Activated CD4-positive, alpha-beta memory T cell treated with anti-CD3 and anti-CD28 coated beads, Interleukin-2, amount 10 ng/mL, durations not matched to agents 7 days and 5 days (primary cell): ENCODE measurements around the gene TM6SF1. TPM values are rescaled to one million over a fixed set of nuclear protein-coding genes. Genes with fewer than 3 reads are reported as not detected.
"Not testable (repeated sequence)": the region's sequence is repeated elsewhere in the genome, so short reads cannot be mapped to it uniquely, and the experiment has no call there.

ENCODE experiments used
- CTCF ChIA-PET: fragments of 350-600 bp; sonication (Branson Sonifier 250); formaldehyde crosslinking; loops from one replicate; lab custom pipeline; 2021; ENCODE audit warnings: antibody characterized with exemption, inconsistent platforms; lab: Charles Lee
- POLR2A ChIA-PET: fragments of 350-600 bp; sonication (Branson Sonifier 250); formaldehyde crosslinking; loops from one replicate; lab custom pipeline; 2021; ENCODE audit warnings: antibody characterized with exemption; lab: Charles Lee
- DNase-seq: peaks from one replicate; pipeline ENCODE4 v3.0.0-alpha.2; 2020
- H3K27ac Mint-ChIP-seq: one replicate; pipeline ENCODE4 v1.8.0; 2021; ENCODE audit warnings: mild to moderate bottlenecking, mixed read lengths
- H3K27me3 Mint-ChIP-seq: one replicate; pipeline ENCODE4 v1.8.0; 2021; ENCODE audit warnings: mixed read lengths
- H3K36me3 Mint-ChIP-seq: one replicate; pipeline ENCODE4 v1.8.0; 2021; ENCODE audit warnings: low read depth, mixed read lengths
- H3K4me1 Mint-ChIP-seq: one replicate; pipeline ENCODE4 v1.8.0; 2021; ENCODE audit warnings: mixed read lengths
- H3K4me3 Mint-ChIP-seq: one replicate; pipeline ENCODE4 v1.8.0; 2021; ENCODE audit warnings: mild to moderate bottlenecking, mixed read lengths
- H3K9me3 Mint-ChIP-seq: one replicate; pipeline ENCODE4 v1.8.0; 2021; ENCODE audit warnings: mixed read lengths
- total RNA-seq, 2 experiments: library from RNA; stranded (reverse); gene quantifications; one replicate each; pipeline ENCODE4 v1.2.3, GENCODE V29; 2021

Gene TM6SF1
- total RNA-seq, 2 experiments from 2014 or later, result 20.4 to 22.0 TPM

GRCh38 chr15:83068054-83068453 lies 39.4 kb upstream of the TM6SF1 start:
- Mint-ChIP-seq H3K9me3 (peaks cover 7% of the 10 kb centered on the region), H3K4me3 (peak overlapping the region; percentile 49), H3K27ac (peak overlapping the region; percentile 45), H3K27me3 (peaks cover 2% of the 10 kb centered on the region), H3K36me3 (peaks cover 22% of the 10 kb centered on the region), H3K4me1 (peaks cover 20% of the 10 kb centered on the region)
- CTCF ChIA-PET, result interaction anchor here (0.9 to 3.3 kb wide), 3 partner anchors 57 to 532 kb away, joined by 3 to 19 read pairs (median 6); partner anchors contain the start of gene C15orf40
- no peak for DNase-seq
- POLR2A ChIA-PET, result interaction anchor here (1.1 to 2.0 kb wide), 5 partner anchors 11 to 528 kb away, joined by 3 to 20 read pairs (median 7); partner anchors contain the start of genes C15orf40 and RPS17

GRCh38 chr15:83069211-83069642 lies 38.2 kb upstream of the TM6SF1 start:
- Mint-ChIP-seq H3K9me3 (peaks cover 13% of the 10 kb centered on the region), H3K4me1 (peaks cover 20% of the 10 kb centered on the region), H3K36me3 (peaks cover 26% of the 10 kb centered on the region)
- CTCF ChIA-PET, result interaction anchor here (0.7 to 3.3 kb wide), 2 partner anchors 58 to 83 kb away, joined by 4 to 19 read pairs; partner anchors contain the start of gene C15orf40
- not testable (repeated sequence) for H3K27ac Mint-ChIP-seq, H3K27me3 Mint-ChIP-seq, H3K4me3 Mint-ChIP-seq
- peak; percentile 31 for DNase-seq
- POLR2A ChIA-PET, result interaction anchor here (0.7 to 1.3 kb wide), 2 partner anchors 58 to 360 kb away, joined by 3 to 5 read pairs; partner anchors contain the start of gene C15orf40

DNA sequence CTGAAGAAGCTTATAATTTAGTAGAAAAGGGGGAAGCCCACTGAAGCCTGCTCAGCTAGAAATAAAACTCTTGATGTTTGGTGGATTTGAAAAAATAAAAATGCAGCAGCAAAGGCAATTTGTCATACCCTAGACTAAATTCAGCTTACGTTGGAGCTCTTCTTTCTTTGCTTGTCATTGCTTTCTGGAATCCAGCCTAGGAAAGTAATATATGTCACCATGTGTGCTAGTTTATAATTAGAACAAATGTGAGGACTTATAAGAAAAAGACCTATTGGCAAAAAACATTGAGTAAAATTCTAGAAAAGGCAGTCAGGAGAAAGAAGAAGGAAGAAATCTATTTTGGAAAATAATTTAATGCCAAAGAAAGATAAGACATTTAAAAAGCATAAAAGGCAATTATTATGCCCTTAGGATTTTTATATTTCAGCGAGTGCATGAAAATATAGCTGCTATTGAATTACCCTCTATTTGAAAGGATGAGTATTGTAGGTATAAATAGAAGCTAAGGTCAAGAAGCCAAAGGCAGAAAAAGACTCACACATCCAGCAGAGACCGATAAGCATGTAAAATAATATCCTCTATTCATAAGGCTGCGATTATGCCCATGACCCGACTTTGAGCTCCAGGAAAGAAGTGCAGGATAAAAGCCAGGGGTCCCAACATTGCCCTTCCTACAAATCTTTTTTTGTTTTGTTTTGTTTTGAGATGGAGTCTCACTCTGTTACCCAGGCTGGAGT lies 29.8 kb upstream of the TM6SF1 start:
- no peak for DNase-seq
- no peak overlapping the region for H3K27ac Mint-ChIP-seq
- H3K4me3 Mint-ChIP-seq, result no peak overlapping the region
- H3K27me3 Mint-ChIP-seq, result peaks cover 46% of the 10 kb centered on the region
- H3K36me3 Mint-ChIP-seq, result peaks cover 6% of the 10 kb centered on the region
- peaks cover 13% of the 10 kb centered on the region for H3K9me3 Mint-ChIP-seq
- POLR2A ChIA-PET, result interaction anchor here (0.7 kb wide), 1 partner anchor 13 kb away, joined by 3 read pairs; no protein-coding TSS in a partner anchor
- peaks cover 11% of the 10 kb centered on the region for H3K4me1 Mint-ChIP-seq
- CTCF ChIA-PET, result interaction anchor here (0.5 kb wide), 1 partner anchor 24 kb away, joined by 3 read pairs; no protein-coding TSS in a partner anchor

GRCh38 chr15:83078712-83079111 lies 28.7 kb upstream of the TM6SF1 start:
- no peak for DNase-seq
- no peak overlapping the region for H3K27ac Mint-ChIP-seq
- CTCF ChIA-PET, result no interaction called here

DNA sequence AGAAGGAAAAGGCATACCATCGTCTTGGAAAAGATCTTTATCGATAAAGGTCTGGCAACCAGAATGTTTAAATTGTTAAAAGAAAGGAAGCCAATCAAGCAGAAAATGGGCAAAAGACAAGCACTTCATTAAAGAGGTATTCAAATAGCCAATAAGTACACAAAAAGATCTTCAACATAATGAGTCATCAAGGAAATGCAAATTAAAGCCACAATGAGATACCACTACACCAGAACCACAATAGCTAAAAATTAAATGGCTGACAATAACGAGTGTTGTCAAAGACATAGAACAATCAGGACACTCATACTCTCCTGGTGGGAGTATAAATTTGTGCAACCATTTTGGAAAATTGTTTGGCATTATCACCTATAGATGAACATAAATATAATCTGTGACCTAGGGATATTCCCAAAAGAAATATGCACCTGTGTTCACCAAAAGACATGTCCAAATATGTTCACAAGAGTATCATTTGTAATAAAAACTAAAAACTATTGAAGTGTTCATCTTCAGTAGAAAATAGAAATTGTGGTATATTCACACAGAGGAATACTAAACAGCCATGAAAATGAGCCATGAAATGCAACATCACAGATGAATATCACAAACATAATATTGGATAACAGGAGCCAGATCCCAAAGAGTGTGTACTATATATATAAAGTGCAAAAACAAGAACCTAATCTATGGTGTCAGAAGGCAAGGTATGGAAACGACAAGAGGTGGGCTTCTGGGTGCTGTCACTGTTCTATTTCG lies 26.0 kb upstream of the TM6SF1 start:
- ChIA-PET POLR2A (no interaction called here), CTCF (interaction anchor here (1.1 to 2.2 kb wide), 2 partner anchors 71 to 551 kb away, joined by 3 to 7 read pairs; partner anchors contain the start of gene C15orf40)
- no peaks in the 10 kb centered on the region for H3K36me3 Mint-ChIP-seq
- no peak overlapping the region for H3K27ac Mint-ChIP-seq
- H3K27me3 Mint-ChIP-seq, result peaks cover 40% of the 10 kb centered on the region
- peaks cover 11% of the 10 kb centered on the region for H3K4me1 Mint-ChIP-seq
- DNase-seq, result no peak
- H3K4me3 Mint-ChIP-seq, result no peak overlapping the region
- H3K9me3 Mint-ChIP-seq, result no peaks in the 10 kb centered on the region

More at GRCh38 chr15:83078712-83079111, 28.7 kb upstream of the TM6SF1 start:
- H3K4me3 Mint-ChIP-seq, result no peak overlapping the region
- POLR2A ChIA-PET, result interaction anchor here (1.1 kb wide), 1 partner anchor 38 kb away, joined by 3 read pairs; no protein-coding TSS in a partner anchor
- peaks cover 9% of the 10 kb centered on the region for H3K9me3 Mint-ChIP-seq
- H3K4me1 Mint-ChIP-seq, result peaks cover 11% of the 10 kb centered on the region
- peaks cover 47% of the 10 kb centered on the region for H3K27me3 Mint-ChIP-seq
- peaks cover 4% of the 10 kb centered on the region for H3K36me3 Mint-ChIP-seq

- DNase-seq, result no peak
- H3K4me1 Mint-ChIP-seq, result peaks cover 11% of the 10 kb centered on the region
- CTCF ChIA-PET, result interaction anchor here (1.1 kb wide), 1 partner anchor 552 kb away, joined by 3 read pairs; no protein-coding TSS in a partner anchor
- H3K36me3 Mint-ChIP-seq, result no peaks in the 10 kb centered on the region
- POLR2A ChIA-PET, result no interaction called here
- H3K4me3 Mint-ChIP-seq, result no peak overlapping the region
- H3K27ac Mint-ChIP-seq, result no peak overlapping the region
- H3K9me3 Mint-ChIP-seq, result no peaks in the 10 kb centered on the region
- peaks cover 41% of the 10 kb centered on the region for H3K27me3 Mint-ChIP-seq
Measured at GRCh38 chr15:83082730-83083386, 24.6 kb upstream of the TM6SF1 start.

GRCh38 chr15:83085461-83085860 lies 22.0 kb upstream of the TM6SF1 start:
- H3K4me3 Mint-ChIP-seq, CTCF ChIA-PET, H3K27ac Mint-ChIP-seq, H3K36me3 Mint-ChIP-seq, DNase-seq, POLR2A ChIA-PET, H3K9me3 Mint-ChIP-seq: not testable (repeated sequence)
- Mint-ChIP-seq H3K27me3 (peaks cover 31% of the 10 kb centered on the region), H3K4me1 (peaks cover 11% of the 10 kb centered on the region)

DNA sequence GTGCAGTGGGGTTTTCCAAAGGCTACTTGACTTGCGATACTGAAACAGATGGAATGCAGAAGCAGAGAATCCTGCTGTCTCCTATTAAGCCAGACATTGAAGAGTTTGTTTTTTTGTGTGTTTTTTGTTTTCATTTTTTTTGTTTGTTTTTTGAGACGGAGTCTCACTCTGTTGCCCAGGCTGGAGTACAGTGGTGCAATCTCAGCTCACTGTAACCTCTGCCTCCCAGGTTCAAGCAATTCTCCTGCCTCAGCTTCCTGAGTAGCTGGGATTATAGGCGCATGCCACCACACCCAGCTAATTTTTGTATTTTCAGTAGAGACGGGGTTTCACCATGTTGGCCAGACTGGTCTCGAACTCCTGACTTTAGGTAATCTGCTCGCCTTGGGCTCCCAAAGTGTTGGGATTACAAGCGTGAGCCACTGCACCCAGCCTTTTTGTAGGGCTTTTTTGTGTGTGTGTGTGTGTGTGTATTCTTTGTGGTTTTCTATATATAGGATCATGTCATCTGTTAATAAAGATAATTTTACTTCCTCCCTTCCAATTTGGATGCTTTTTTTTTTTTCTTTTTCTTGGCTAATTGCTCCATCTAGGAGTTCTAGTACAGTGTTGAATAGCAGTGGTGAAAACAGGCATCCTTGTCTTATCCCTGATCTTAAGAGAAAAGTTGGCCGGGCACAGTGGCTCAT lies 21.4 kb upstream of the TM6SF1 start:
- H3K27ac Mint-ChIP-seq, POLR2A ChIA-PET, DNase-seq, H3K4me3 Mint-ChIP-seq, H3K4me1 Mint-ChIP-seq, CTCF ChIA-PET, H3K9me3 Mint-ChIP-seq, H3K36me3 Mint-ChIP-seq: not testable (repeated sequence)
- H3K27me3 Mint-ChIP-seq, result peaks cover 32% of the 10 kb centered on the region

GRCh38 chr15:83087576-83087975 lies 19.9 kb upstream of the TM6SF1 start:
- H3K4me1 Mint-ChIP-seq, result peaks cover 6% of the 10 kb centered on the region
- CTCF ChIA-PET, result no interaction called here
- peaks cover 31% of the 10 kb centered on the region for H3K27me3 Mint-ChIP-seq
- H3K36me3 Mint-ChIP-seq, result no peaks in the 10 kb centered on the region
- no peak overlapping the region for H3K4me3 Mint-ChIP-seq
- no peak for DNase-seq
- H3K9me3 Mint-ChIP-seq, result no peaks in the 10 kb centered on the region
- POLR2A ChIA-PET, result no interaction called here
- H3K27ac Mint-ChIP-seq, result no peak overlapping the region

DNA sequence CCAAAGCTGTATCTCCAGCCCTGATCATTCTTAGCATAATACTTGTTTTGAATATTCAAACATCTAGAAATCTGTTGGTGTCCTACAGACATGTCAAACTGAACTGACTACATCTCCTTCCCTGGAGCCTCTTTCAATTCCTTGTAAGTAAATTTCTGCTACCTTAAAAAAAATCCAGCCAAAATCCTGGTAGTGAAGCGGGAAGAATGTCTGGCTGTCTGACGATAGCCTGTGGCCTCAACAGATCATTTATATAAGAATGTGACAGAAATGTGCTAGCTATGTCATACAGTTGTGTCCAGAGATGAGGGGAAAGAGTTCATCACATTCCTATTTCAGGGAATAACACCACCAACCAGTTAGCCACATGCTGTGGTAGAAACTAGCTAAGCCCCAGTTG lies 18.6 kb upstream of the TM6SF1 start:
- peaks cover 6% of the 10 kb centered on the region for H3K4me1 Mint-ChIP-seq
- no peak for DNase-seq
- no peaks in the 10 kb centered on the region for H3K36me3 Mint-ChIP-seq
- H3K27ac Mint-ChIP-seq, result no peak overlapping the region
- no peak overlapping the region for H3K4me3 Mint-ChIP-seq
- ChIA-PET POLR2A (no interaction called here), CTCF (no interaction called here)
- H3K27me3 Mint-ChIP-seq, result peaks cover 33% of the 10 kb centered on the region
- no peaks in the 10 kb centered on the region for H3K9me3 Mint-ChIP-seq

DNA sequence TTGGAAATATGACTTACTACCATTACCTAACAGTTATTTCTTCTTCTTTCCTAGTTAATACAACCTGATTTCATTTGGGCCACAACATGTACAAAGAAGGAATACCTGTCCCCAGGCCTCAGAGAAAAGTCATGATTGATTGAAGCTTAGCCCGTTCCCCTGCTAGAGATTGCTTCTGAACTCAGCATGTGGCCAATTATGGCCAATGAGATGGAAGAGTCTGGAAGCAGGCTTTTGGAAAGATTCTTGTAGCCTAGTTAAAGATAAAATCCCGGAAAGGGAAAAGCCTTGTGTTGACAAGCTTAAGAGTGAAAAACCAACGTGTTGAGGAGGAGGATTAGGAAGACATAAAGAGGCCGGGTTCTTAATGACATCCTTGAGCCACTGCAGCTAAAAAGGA lies 17.0 kb upstream of the TM6SF1 start:
- Mint-ChIP-seq H3K4me1 (peaks cover 6% of the 10 kb centered on the region), H3K27me3 (peaks cover 32% of the 10 kb centered on the region)
- CTCF ChIA-PET, result interaction anchor here (0.7 kb wide), 1 partner anchor 560 kb away, joined by 3 read pairs; no protein-coding TSS in a partner anchor

GRCh38 chr15:83091965-83092308 lies 15.5 kb upstream of the TM6SF1 start:
- H3K4me3 Mint-ChIP-seq, H3K9me3 Mint-ChIP-seq, CTCF ChIA-PET, H3K4me1 Mint-ChIP-seq, DNase-seq, POLR2A ChIA-PET, H3K27ac Mint-ChIP-seq, H3K36me3 Mint-ChIP-seq: not testable (repeated sequence)
- peaks cover 38% of the 10 kb centered on the region for H3K27me3 Mint-ChIP-seq

More for the DNA sequence above, 17.0 kb upstream of the TM6SF1 start:
- DNase-seq, result no peak
- no peaks in the 10 kb centered on the region for H3K9me3 Mint-ChIP-seq
- no peak overlapping the region for H3K27ac Mint-ChIP-seq
- H3K4me3 Mint-ChIP-seq, result no peak overlapping the region
- no peaks in the 10 kb centered on the region for H3K36me3 Mint-ChIP-seq
- POLR2A ChIA-PET, result no interaction called here
